ENCODE data around the gene NTN4. TPM values are rescaled to one million over a fixed set of nuclear protein-coding genes. Genes with fewer than 3 reads are reported as not detected.

Gene NTN4
- total and polyA plus RNA-seq, 12 donors = 10.1 to 62.5 (median 42.4) TPM

DNA sequence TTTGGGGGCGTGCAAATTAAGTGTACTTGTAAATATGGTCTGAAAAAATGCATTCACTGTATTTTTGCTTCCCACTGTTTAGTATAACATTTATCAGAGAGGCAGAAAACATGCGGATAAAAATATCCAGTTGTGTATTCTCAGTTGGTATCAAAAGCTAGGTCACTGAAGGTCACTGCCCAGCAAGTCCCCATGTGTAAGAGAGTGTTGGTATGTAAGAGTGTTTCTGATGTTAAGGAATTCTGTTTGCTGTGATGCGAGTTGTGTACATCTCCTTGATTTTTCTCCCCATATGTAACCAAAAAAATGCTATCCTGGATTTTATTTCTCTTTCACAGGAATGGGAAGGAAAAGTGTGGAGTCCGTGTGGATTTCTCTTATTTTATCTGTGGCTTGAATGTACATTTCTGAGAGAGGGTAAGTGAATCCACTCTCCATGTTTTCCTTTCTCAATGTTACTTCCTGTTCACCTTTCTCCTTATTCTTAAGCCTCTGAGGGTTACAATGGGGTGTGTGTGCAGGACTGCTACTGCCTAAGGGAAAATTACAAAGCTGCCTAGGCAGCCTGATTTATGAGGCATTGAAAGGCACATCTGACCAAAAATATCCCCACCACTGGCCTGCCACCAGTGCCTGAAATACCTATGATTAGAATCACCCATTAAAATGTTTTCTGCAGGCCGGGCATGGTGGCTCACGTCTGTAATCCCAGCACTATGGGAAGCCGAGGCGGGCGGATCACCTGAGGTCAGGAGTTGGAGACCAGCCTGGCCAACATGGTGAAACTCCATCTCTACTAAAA, 141.4 kb downstream of the NTN4 start:
- TF ChIP-seq, protein P1, sequence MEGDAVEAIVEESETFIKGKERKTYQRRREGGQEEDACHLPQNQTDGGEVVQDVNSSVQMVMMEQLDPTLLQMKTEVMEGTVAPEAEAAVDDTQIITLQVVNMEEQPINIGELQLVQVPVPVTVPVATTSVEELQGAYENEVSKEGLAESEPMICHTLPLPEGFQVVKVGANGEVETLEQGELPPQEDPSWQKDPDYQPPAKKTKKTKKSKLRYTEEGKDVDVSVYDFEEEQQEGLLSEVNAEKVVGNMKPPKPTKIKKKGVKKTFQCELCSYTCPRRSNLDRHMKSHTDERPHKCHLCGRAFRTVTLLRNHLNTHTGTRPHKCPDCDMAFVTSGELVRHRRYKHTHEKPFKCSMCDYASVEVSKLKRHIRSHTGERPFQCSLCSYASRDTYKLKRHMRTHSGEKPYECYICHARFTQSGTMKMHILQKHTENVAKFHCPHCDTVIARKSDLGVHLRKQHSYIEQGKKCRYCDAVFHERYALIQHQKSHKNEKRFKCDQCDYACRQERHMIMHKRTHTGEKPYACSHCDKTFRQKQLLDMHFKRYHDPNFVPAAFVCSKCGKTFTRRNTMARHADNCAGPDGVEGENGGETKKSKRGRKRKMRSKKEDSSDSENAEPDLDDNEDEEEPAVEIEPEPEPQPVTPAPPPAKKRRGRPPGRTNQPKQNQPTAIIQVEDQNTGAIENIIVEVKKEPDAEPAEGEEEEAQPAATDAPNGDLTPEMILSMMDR (IDR thresholded peaks at IDR 0.05) = no peak
- TF ChIP-seq POLR2A (IDR thresholded peaks at IDR 0.05) = no peak
- Histone ChIP-seq H3K4me3 (no peak overlapping the region), H3K4me1 (replicated peaks in 1 of 2) (peaks cover 0 to 6% of the 10 kb centered on the region in 2 donors), H3K36me3 (replicated peaks in 1 of 2) (no peaks in the 10 kb centered on the region), H3K9me3 (replicated peaks in 1 of 3) (no peaks in the 10 kb centered on the region), H3K27me3 (no peaks in the 10 kb centered on the region), H3K27ac (no peak overlapping the region)
- WGBS, 4 donors = 84 to 89% (median 86%) methylated on average over 9 of the region's 9 CpGs
- no peak for DNase-seq
- intact Hi-C loops (cut with DNase I) = no loop called here

GRCh38 chr12:95646781-95647190, 143.8 kb downstream of the NTN4 start:
- 59 to 84% (median 69%) methylated on average over 4 to 5 of the region's 5 CpGs for WGBS, 4 donors
- H3K4me3 ChIP-seq = no peak overlapping the region

GRCh38 chr12:95643256-95643655, 147.3 kb downstream of the NTN4 start:
- TF ChIP-seq, protein P1 (IDR thresholded peaks at IDR 0.05) = no peak
- TF ChIP-seq POLR2A (IDR thresholded peaks at IDR 0.05) = no peak
- intact Hi-C loops (cut with DNase I) = no loop called here
- 90 to 97% (median 95%) methylated on average over 4 of the region's 4 CpGs for WGBS, 4 donors
- Histone ChIP-seq H3K27me3 (no peaks in the 10 kb centered on the region), H3K4me3 (no peak overlapping the region), H3K27ac (no peak overlapping the region), H3K4me1 (replicated peaks in 1 of 2) (peaks cover 0 to 3% of the 10 kb centered on the region in 2 donors), H3K9me3 (replicated peaks in 1 of 3) (no peaks in the 10 kb centered on the region), H3K36me3 (replicated peaks in 1 of 2) (no peaks in the 10 kb centered on the region)
- no peak for DNase-seq

More at GRCh38 chr12:95646781-95647190, 143.8 kb downstream of the NTN4 start:
- no peaks in the 10 kb centered on the region for H3K36me3 ChIP-seq (replicated peaks in 1 of 2)
- TF ChIP-seq POLR2A (IDR thresholded peaks at IDR 0.05) = no peak
- TF ChIP-seq, protein P1 (IDR thresholded peaks at IDR 0.05) = no peak
- no peaks in the 10 kb centered on the region for H3K9me3 ChIP-seq (replicated peaks in 1 of 3)
- H3K27ac ChIP-seq = no peak overlapping the region
- peaks cover 0 to 6% of the 10 kb centered on the region in 2 donors for H3K4me1 ChIP-seq (replicated peaks in 1 of 2)
- no peaks in the 10 kb centered on the region for H3K27me3 ChIP-seq
- no peak for DNase-seq
- intact Hi-C loops (cut with DNase I) = no loop called here

DNA sequence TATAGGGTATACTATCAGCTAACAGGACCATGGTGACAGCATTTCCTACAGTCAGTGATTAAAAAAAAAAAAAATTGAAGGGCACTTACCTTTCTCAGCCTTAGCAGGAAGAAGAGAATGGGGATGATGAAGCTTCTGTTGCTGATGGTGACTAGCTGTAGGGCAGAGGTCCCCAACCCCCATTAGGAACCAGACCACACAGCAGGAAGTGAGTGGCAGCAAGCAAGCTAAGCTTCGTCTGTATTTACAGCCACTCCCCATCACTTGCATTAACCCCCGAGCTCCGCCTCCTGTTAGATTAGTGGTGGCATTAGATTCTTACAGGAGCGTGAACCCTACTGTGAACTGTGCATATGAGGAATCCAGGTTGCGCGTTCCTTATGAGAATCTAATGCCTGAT, 148.0 kb downstream of the NTN4 start:
- TF ChIP-seq, protein P1 (IDR thresholded peaks at IDR 0.05) = no peak
- no peak for TF ChIP-seq POLR2A (IDR thresholded peaks at IDR 0.05)
- H3K9me3 ChIP-seq (replicated peaks in 1 of 3) = no peaks in the 10 kb centered on the region
- DNase-seq = no peak
- H3K4me3 ChIP-seq = no peak overlapping the region
- no peaks in the 10 kb centered on the region for H3K27me3 ChIP-seq
- intact Hi-C loops (cut with DNase I) = no loop called here
- WGBS, 4 donors = 86 to 87% (median 87%) methylated on average over 6 of the region's 6 CpGs
- H3K27ac ChIP-seq = no peak overlapping the region
- H3K4me1 ChIP-seq (replicated peaks in 1 of 2) = peaks cover 0 to 3% of the 10 kb centered on the region in 2 donors
- no peaks in the 10 kb centered on the region for H3K36me3 ChIP-seq (replicated peaks in 1 of 2)
